Uterus (tissue), 4 donors: ENCODE measurements around the gene EEF1A1. TPM values are rescaled to one million over a fixed set of nuclear protein-coding genes. Genes with fewer than 3 reads are reported as not detected.

Experiments used
- DNase-seq, 2 donors: peaks; one replicate each; pipeline ENCODE4 v3.0.0-alpha.2; 2019 to 2020
- H3K27ac ChIP-seq, 2 donors: fragments of 200-600 bp; sonication (generic); 1 replicate in 1 of 2; 2 replicates in 1 of 2; pipeline ENCODE4 v1.5.1; 2016 to 2018
- H3K27me3 ChIP-seq, 2 donors: fragments of 200-600 bp; sonication (generic); one replicate each; pipeline ENCODE4 v1.5.1; 2018 to 2019; ENCODE audit warnings: control low read depth in 1 of 2
- H3K36me3 ChIP-seq, 2 donors: fragments of 200-600 bp; sonication (generic); one replicate each; pipeline ENCODE4 v1.5.1; 2019; ENCODE audit warnings: control low read depth in 1 of 2
- H3K4me1 ChIP-seq, 2 donors: fragments of 200-600 bp; sonication (generic); one replicate each; pipeline ENCODE4 v1.5.1; 2018 to 2019; ENCODE audit warnings: control low read depth in 1 of 2
- H3K4me3 ChIP-seq, 2 donors: fragments of 200-600 bp; sonication (generic); 1 replicate in 1 of 2; 2 replicates in 1 of 2; pipeline ENCODE4 v1.5.1; 2018 to 2019; ENCODE audit warnings: mild to moderate bottlenecking in 1 of 2
- H3K9me3 ChIP-seq, 2 donors: fragments of 200-600 bp; sonication (generic); one replicate each; pipeline ENCODE4 v1.5.1; 2019; ENCODE audit warnings: control low read depth in 1 of 2
- POLR2A ChIP-seq, 2 donors: fragments of 450-650 bp; IDR thresholded peaks; one replicate each; pipeline ENCODE4 v1.6.1; 2016; ENCODE audit warnings: antibody characterized with exemption in 2 of 2, mild to moderate bottlenecking in 1 of 2, moderate library complexity in 1 of 2
- intact Hi-C: fragments of 100-400 bp; cut with DNase I; formaldehyde crosslinking; loops from one replicate; pipeline ENCODE4 v1.15.1; 2023; ENCODE audit warnings: low total_unique reads
- total RNA-seq, 4 donors: library from RNA; depleted of rRNA in 3 of 4; stranded (reverse); fragments of >200 nt in 3 of 4; gene quantifications; one replicate each; pipeline versions ENCODE4 v1.1.0 to v1.2.4, GENCODE V29; 2014 to 2023
- TF ChIP-seq, protein P1 (sequence below), 4 experiments: fragments of 200-600 bp in 2 of 4; fragments of 450-650 bp in 2 of 4; sonication (generic) in 2 of 4; IDR thresholded peaks; one replicate each; pipeline ENCODE4 v1.5.1; 2016 to 2019; ENCODE audit warnings: antibody characterized with exemption in 4 of 4, mild to moderate bottlenecking in 2 of 4, moderate library complexity in 1 of 4
- donor health status: DM: yes; HTN: yes; CAD: no.

EEF1A1 gene
- total RNA-seq, 4 donors from 2014 or later, result 11,501 to 26,048 (median 13,655) TPM

DNA sequence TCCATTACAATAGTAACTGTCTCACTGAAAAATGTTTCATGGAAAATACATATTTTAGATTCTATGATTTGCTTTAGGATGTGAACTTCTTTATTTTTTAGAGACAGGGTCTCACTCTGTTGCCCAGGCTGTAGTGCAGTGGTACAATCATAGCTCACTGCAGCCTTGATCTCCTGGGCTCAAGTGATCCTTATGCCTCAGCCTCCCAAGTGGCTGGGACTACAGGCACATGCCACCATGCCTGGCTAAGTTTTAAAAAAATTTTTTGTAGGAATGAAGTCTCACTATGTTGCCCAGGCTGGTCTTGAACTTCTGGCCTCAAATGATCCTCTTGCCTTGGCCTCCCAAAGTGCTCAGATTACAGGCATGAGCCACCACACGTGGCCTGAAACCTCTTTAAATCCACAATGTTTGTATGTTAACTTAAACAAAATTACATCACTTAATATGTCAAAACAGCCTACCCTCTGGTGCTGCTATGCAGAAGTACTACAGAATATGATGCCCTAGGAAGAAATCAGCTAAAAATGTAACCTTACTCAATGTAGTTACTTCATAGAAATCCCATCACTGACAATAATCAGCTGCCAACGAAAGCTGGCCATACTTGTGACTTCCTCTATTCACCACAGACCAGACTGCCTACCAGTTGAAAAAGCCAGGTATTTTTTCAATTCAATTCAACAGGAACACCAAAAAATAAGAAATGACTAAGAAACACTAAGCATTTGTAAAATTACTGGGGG is 17.6 kb downstream of the EEF1A1 start:
- Histone ChIP-seq H3K27me3 (no peaks in the 10 kb centered on the region), H3K36me3 (peaks cover 0 to 1% of the 10 kb centered on the region in 2 donors), H3K27ac (no peak overlapping the region), H3K4me3 (no peak overlapping the region), H3K9me3 (no peaks in the 10 kb centered on the region), H3K4me1 (no peaks in the 10 kb centered on the region)
- no peak for DNase-seq
- TF ChIP-seq POLR2A (IDR thresholded peaks at IDR 0.05), result no peak
- TF ChIP-seq, protein P1, sequence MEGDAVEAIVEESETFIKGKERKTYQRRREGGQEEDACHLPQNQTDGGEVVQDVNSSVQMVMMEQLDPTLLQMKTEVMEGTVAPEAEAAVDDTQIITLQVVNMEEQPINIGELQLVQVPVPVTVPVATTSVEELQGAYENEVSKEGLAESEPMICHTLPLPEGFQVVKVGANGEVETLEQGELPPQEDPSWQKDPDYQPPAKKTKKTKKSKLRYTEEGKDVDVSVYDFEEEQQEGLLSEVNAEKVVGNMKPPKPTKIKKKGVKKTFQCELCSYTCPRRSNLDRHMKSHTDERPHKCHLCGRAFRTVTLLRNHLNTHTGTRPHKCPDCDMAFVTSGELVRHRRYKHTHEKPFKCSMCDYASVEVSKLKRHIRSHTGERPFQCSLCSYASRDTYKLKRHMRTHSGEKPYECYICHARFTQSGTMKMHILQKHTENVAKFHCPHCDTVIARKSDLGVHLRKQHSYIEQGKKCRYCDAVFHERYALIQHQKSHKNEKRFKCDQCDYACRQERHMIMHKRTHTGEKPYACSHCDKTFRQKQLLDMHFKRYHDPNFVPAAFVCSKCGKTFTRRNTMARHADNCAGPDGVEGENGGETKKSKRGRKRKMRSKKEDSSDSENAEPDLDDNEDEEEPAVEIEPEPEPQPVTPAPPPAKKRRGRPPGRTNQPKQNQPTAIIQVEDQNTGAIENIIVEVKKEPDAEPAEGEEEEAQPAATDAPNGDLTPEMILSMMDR (IDR thresholded peaks at IDR 0.05), result no peak
- intact Hi-C loops, result no loop called here

- no peak overlapping the region for H3K27ac ChIP-seq
- no peak for DNase-seq
- peaks cover 0 to 3% of the 10 kb centered on the region in 2 donors for H3K36me3 ChIP-seq
- intact Hi-C loops, result no loop called here
- no peaks in the 10 kb centered on the region for H3K27me3 ChIP-seq
- no peak overlapping the region for H3K4me3 ChIP-seq
- no peak for TF ChIP-seq POLR2A (IDR thresholded peaks at IDR 0.05)
- TF ChIP-seq, protein P1 (IDR thresholded peaks at IDR 0.05), result no peak
- H3K9me3 ChIP-seq, result no peaks in the 10 kb centered on the region
- H3K4me1 ChIP-seq, result no peaks in the 10 kb centered on the region
Measured at GRCh38 chr6:73497915-73498314, 22.9 kb downstream of the EEF1A1 start.

DNA sequence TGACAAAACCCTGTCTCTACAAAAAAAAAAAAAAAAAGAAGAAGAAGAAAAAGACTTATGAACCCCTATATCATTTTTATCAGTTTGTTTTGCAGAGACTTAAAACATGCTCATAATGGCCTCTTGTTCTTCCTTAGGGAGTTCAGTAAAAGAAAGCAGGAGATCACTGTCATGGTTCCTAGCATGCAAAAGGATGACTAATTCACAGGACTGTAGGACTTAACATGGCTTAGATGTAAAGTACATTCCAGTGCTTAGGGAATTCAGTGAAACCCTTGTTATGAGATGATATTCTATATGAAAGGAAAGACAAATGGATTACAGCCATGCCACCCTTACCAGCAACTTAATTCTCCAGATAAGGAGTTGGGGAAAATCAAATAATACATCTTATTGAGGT is 29.5 kb downstream of the EEF1A1 start:
- Histone ChIP-seq H3K4me3 (no peak overlapping the region), H3K4me1 (no peaks in the 10 kb centered on the region), H3K9me3 (no peaks in the 10 kb centered on the region), H3K36me3 (no peaks in the 10 kb centered on the region), H3K27ac (no peak overlapping the region), H3K27me3 (no peaks in the 10 kb centered on the region)
- DNase-seq, result no peak
- intact Hi-C loops, result no loop called here
- TF ChIP-seq, protein P1 (IDR thresholded peaks at IDR 0.05), result no peak
- TF ChIP-seq POLR2A (IDR thresholded peaks at IDR 0.05), result no peak

DNA sequence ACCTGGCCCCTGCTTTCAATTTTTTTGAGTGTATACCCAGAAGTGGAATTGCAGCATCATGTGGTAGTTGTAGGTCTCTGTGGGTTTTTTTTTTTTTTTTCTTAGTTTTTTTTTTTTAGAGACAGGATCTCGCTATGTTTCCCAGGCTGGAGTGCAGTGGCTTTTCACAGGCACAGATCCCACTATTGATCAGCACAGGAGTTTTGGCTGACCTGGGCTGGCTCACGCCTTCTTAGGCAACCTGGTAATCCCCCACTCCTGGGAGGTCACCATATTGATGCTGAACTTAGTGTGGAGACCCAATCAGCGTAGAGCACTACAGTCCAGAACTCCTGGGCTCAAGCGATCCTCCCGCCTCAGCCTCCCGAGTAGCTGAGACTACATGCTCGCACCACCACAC is 33.4 kb downstream of the EEF1A1 start:
- Histone ChIP-seq H3K9me3 (no peaks in the 10 kb centered on the region), H3K27me3 (no peaks in the 10 kb centered on the region), H3K4me3 (no peak overlapping the region), H3K4me1 (no peaks in the 10 kb centered on the region), H3K27ac (no peak overlapping the region), H3K36me3 (no peaks in the 10 kb centered on the region)
- intact Hi-C loops, result no loop called here
- DNase-seq, result no peak
- TF ChIP-seq, protein P1 (IDR thresholded peaks at IDR 0.05), result no peak
- no peak for TF ChIP-seq POLR2A (IDR thresholded peaks at IDR 0.05)

- H3K9me3 ChIP-seq, result no peaks in the 10 kb centered on the region
- no peak for TF ChIP-seq POLR2A (IDR thresholded peaks at IDR 0.05)
- TF ChIP-seq, protein P1 (IDR thresholded peaks at IDR 0.05), result no peak
- H3K4me3 ChIP-seq, result no peak overlapping the region
- no peak overlapping the region for H3K27ac ChIP-seq
- DNase-seq, result no peak
- H3K36me3 ChIP-seq, result no peaks in the 10 kb centered on the region
- H3K4me1 ChIP-seq, result no peaks in the 10 kb centered on the region
- H3K27me3 ChIP-seq, result no peaks in the 10 kb centered on the region
- intact Hi-C loops, result no loop called here
Measured at GRCh38 chr6:73484438-73484837, 36.4 kb downstream of the EEF1A1 start.
